CD4-positive, alpha-beta T cell treated with Interferon alpha-2 for 1 hour (primary cell): ENCODE measurements around the gene CMSS1.

ENCODE experiments used
- DNase-seq, 2 donors: peaks; one replicate each; pipeline ENCODE4 v3.0.0-alpha.2; 2020 to 2022

Gene CMSS1

DNA sequence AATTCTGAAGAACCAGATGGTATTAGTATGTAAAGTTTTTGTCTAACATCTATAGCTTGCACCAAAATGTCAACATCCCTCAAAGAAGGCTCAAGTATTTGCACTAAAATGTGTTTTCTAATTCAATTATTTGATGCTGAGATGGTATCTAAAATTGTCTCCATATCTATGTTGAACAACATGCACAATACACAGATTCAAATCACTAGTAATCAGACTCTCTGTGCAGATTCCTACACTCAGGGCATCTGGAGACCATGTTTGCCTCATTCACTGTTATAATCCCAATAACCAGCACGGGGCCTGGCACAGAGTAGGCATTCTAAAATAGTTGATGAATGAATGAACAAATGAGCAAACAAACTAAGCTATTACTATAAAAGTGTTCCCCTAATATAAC lies 294.1 kb downstream of the CMSS1 start:
- DNase-seq: no peak

DNA sequence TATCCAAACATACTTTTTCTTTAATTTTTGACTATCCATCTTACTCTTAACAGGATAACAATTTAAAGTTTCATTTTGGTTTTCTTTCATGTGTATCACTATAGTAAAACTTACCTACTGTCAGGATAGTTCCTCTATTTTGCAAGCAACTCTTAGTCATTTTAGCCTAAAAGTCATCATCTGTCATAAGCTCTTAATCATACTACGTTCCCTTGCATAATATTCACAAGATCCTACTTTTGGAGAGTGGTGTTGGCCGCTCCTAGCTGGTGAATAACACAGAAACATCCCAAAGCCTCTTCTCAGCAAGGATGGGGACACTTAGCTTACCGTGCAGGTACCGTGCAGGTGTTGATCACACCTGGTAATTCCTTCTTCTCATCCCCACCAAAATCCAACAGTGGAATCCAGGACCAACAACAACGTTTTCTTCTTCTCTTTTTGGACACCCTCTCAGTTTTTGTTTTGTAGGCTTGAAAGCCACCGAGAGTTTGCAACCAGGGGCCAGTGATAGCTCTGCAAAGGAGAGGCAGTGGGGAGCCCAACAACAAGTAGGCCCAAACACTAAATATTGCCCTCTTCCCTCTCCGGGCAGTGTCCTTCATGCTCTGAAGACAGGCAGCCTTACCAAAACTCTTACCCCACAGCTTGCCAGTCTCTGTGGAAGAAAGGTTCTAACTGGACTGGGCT lies 296.2 kb downstream of the CMSS1 start:
- DNase-seq: no peak

DNA sequence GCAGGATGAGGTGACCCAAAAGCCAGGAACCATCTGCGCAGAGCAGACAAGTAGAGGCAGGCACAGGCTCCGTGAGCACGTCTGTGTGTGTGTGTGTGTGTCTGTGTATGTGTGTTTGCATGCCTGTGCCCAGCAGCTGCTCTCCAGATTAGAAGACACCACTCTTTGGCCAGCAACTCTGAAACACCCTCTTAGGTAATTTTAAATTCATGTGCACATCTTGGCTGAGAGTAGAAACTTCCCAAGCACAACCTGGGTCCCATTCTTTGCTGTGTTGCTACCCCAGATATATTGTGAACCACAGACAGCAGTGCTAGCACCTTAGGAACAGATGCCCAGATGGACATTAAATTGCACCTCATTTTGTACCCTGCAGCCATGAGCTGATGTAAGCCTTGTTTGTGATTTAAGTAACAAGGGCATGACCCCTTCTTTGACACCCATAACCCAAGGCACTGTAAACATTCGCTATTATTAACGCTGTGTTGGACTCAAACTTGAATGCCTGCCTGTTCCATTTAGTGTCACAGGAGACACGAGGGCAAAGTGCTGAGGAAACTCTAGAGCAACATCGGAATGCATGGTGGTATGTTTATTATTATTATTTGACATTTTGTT lies 296.9 kb downstream of the CMSS1 start, which contains the start of gene FILIP1L:
FILIP1L (minus strand) TSS at position 89 of the 618 bp plus-strand sequence.
- DNase-seq: no peak

DNA sequence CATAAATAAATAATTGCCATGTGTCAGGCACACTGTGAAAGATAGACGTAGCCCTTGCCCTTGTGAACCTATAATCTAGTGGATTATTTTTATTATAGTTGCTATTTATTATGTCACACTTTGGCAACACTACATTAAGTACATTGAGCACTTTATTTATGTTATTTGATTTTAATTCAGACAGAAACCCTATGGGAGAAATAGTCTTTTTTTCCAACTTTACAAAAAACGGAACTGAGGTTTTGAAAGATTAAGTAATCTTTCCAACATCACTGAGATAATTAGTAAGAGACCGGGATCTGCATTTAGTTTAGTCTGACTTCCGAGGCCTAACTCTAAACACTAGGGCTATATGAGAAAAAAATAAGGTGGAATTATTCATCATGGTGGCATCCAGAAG lies 299.4 kb downstream of the CMSS1 start:
- DNase-seq: no peak

DNA sequence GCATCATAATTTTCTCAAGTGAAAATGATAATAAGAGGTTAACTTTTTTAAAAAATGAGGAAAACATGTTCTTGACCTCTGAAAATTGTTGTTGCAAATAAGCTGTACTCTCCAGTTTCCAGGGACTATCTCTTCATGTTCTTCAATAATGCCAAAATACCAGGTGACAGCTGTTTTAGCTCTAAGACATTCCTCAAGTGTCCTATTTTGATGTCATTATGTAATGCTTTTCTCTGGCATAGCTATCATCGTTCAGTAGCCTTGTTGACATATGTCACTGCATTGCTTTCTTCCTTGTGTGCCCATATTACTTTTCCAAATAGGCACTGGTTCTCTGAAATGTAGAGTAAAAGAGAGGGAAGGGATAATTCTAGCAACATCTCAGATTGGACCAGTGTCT lies 302.4 kb downstream of the CMSS1 start:
- DNase-seq: no peak

DNA sequence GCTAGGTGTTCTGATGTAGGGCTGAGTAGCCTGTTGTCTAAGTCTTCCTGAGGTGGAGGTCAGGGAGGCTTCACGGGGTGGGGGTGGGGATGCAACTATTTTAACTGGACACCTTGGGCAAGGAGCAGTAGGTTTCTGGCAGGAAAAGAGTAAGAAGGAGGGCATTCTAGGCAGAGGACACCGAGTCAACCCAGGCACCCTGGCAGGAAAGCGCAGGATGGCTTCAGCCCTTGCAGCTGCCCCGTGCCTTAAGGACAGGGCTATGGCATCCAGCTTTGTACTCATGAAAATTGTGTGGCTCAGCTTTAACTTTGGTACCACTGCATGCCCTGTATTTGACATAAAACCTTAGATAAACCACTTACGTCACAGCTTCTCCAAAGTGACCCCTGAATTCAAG lies 303.0 kb downstream of the CMSS1 start:
- no peak for DNase-seq

DNA sequence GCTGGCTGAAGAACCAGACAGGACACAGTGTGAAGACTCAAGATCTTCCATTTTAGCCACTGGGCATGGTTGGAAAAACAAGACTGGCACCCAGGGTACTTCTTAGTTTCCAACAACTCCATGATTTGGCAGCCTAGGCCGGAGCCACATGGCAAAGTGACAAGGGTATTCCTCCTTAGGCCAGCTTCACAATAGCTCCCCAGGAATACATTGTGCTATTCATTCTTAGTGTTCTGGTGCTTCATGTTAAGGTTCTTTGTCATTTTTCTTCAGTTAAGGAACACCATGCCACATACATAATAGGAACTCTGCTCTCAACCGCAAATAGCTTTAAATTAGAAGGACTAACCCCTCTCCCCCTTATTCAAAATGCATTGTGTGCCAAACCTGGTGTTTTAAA lies 304.7 kb downstream of the CMSS1 start:
- no peak for DNase-seq

DNA sequence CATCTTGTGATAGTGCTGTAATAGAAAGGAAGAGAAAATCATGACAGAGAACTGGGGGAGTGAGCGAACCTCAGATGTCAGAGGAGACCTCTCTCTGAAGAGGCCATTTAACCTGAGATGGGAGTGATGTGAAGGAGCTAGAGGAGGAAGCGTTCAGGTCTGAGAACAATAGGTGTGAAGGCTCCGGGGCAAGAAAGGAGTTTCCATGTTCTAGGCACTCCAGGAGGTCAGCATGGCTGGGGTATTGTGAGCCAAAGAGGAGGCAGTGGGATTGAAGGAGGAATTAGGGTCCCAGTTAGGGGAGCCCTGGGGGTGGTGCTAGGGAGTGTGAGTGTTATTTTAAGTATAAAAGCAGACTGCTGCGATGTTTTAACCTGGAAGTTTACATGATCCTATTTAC lies 305.4 kb downstream of the CMSS1 start:
- no peak for DNase-seq

DNA sequence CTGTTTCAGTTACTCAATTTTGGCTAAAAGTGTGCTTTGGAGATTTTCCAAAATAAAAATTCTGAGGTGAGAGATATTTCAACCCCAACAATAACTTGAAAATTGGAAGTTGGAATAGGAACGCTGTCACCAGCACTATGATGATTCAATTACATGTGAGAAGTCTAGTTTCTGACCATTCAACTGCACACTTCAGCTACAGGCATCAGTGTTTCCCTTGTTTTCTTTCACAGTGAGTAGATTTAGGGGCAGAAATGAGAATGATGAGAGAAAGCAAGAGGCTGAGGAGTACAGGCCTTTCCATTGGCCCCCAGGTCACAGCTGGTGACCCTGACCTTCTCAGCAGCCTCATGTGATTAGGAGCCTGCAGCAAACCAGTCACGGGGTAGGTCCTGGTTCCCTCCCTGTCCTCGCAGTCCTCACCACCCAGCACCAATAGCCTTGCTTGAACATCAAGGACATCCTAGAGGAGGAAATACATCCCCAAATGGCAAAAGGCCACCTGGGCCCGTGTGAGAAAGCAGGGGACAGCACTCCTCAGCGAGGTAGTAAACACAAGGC lies 306.6 kb downstream of the CMSS1 start:
- no peak for DNase-seq

DNA sequence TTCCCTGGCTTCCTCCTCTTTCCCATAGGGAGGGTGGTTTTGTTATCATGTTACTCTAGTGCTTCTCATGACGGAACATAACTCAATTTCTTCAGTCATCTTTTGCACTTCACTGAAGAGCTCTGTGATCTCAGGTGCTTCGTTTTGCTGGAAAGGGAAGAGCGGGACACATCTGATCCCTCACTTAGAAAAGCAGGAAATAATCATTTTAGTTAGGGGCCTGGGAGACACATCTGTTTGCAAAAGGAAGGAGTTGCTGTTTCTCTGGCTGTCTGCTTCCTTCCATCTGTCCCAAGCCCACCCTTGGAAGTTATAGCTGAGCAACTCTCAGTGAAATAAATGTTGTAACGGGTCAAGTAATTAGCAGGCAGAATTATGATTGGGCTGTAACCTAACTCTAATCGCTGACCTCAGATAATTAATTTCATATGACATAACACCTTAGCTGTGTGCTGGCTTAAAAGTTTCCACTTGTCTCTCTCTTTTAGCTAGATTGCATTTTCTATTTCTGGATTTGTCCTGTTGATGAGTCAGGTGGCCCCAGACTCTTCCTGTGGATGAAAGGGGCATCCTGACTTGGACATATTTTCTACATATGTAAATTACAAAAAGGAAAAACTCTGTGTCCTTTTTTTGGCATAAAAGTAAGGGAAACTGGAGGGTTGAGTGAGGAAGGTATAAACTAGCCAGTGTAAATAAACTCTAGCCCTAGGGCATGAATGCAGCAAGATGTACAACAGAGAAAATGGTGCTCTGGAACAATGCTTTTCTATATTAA lies 307.7 kb downstream of the CMSS1 start:
- no peak for DNase-seq

DNA sequence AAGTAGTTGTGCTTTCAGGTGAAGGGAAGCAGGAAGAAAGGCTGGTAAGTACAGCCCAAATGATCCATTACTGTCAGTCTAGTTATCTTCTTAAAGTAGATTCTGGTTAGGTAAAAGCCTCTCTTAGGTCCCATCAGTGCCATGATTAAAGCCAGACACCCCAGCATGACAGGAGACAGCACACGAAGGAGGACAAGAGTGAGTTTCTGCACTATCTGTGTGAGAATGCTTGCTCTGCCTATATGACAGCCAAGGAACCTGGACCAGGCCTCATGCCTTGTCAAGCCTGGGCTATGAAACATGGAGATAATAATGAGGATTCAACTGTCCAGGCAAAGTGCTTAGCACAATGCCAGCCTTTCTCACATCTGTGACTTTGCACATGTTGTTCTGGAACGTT lies 310.1 kb downstream of the CMSS1 start:
- DNase-seq: no peak

DNA sequence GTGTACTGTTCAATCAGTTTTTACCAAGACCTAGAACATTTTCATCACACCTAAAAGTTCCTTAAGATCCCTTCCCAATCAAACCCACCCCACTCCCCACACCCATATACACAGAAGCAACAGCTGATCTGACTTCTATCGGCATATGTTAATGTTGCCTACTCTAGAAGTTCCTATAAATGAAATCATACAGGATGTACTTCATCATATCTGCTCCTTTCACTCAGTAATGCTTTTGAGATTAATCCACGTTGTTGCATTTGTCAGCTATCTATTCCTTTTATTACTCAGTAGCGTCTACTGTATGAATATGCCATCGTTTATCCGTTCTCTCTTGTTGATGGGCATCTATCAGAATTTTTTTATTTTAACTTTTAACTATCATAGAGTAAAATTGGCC lies 310.9 kb downstream of the CMSS1 start:
- DNase-seq: no peak

DNA sequence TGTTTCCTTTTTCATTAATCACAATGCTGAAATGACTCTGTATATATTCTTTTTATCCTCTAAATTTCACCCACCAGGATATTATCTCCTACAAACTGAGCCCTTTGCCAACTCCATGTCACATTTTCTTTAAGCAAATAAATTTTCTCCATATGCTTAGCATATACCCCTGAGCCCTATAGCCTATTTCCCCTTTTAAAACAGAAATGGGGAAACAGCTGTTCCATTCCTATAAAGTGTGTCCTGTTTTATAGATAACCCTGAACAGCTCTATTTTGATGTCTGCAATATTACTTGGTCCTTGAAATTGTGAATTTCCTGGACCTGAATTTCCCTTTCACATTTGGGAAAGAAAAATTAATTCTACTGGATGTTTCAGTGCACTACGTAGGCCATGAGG lies 312.3 kb downstream of the CMSS1 start:
- DNase-seq: no peak

DNA sequence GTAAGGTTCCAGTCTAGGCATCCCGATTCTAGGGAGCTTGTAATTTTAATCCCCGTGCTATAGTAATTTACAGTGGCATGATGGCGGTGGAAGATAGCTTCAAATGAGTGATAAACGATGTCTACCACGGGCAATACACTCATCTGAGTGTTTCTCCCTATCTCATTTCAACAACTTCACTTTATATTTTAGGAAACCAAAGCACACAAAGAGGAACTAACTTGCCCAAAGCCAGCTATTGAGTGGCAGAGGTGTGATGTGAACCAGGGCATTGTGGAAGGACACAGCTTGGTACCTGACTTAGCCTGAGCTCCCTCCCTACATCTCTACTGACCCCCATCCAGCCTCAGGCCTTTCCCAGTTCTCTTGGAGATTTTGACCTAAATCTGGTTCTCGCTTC lies 313.6 kb downstream of the CMSS1 start:
- no peak for DNase-seq

DNA sequence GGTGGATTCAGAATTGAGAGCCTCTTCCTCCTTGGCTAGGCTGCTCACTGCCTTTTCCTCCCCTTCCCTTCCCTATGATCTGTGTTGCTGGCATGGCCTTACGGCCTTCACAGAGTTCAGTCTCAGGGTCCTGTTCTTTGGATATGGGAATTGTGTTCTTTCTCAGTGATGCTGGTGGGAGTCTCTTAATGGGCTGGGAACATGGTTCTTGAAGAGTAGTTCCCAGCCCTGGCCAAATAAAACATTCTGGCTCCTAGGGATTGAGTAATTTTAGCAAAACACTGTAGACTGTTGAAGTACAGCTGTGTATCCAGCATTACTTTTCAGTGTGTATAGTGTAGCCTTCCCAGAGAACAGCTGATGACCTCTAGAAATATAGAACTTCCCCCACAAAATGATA lies 319.3 kb downstream of the CMSS1 start:
- DNase-seq: no peak

DNA sequence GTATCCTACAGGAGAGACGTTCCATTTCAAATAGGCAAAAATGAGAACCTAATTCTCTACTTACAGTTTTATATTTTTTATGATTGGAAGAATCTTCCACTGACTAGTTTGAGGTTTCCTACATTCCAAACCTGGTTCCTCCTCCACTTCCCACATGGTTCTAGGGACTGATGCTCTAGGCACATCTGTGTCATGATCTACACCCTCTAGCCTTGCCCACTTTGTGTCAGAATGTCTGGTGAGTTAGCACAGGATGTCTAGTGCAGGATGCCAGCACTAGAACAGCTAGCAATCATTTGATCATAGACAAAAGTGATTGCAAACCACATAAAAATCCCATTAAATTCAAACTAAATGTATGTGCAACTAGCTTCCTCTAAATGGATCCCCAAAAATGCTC lies 323.3 kb downstream of the CMSS1 start:
- no peak for DNase-seq

DNA sequence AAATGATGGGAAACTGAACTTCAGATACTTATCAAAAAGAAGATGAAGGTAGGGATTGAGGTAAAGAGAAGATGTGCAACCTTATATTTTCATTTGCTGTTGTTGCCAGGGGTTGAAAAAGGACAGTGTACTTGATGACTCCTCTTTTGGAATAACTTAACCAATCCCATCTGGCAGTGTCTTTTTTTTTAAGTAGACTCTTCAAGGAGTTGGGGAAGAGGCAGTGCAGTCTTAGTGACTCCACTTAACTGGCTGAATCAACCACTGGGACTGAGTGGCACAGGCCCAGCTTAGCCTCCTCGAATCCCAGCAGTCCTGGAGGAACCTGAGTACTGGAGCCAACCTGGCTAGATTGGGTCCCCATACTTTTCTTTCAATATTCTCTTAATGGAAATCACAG lies 323.9 kb downstream of the CMSS1 start:
- DNase-seq: no peak

DNA sequence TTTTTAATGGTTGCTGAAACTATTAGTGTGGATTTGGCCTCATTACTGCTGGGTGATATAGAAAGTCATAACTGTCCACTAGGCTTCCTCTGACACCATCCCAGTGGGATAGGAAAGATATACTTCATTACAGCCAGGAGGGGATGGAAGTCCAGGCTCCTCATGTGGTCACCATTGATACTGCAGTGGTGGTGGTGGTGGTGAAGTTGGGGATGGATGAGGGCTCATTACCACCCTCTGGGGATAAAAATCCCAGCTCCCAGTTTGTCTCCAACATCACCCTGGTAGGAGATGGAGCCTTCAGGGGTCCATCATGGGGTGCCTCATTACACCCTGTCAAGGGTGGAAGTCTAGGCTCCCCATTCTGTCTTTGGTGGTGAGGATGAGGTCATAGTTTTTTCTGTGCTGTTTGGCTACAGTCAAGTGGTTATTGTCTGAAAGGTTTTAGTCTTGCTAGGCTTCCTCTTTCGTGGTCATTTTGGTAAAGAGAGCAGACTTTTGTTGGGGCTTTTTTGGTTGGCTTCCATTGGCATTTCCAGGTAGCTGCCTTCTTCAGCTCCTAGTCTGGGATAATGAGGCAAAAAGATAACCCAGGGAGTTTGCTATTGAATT lies 326.7 kb downstream of the CMSS1 start:
- DNase-seq: no peak

DNA sequence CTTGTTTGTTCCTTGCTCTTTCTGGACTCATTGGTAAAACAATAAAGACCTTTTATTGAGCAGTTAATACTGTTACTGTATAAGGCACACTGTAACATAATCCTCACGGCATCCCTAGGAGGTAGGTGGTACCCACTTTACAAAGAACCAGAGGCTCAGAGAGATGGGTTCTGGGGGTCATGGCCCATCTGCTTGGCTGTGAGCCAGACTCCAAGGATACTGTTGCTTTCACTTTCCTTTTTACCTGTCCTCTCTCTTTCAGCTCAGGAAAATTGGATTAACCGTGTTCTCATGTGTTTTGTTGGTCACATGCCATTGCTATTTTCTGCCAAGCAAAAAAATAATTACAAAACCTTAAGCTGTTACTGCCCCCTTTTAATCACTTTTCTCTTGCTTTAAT lies 331.5 kb downstream of the CMSS1 start:
- DNase-seq: no peak

DNA sequence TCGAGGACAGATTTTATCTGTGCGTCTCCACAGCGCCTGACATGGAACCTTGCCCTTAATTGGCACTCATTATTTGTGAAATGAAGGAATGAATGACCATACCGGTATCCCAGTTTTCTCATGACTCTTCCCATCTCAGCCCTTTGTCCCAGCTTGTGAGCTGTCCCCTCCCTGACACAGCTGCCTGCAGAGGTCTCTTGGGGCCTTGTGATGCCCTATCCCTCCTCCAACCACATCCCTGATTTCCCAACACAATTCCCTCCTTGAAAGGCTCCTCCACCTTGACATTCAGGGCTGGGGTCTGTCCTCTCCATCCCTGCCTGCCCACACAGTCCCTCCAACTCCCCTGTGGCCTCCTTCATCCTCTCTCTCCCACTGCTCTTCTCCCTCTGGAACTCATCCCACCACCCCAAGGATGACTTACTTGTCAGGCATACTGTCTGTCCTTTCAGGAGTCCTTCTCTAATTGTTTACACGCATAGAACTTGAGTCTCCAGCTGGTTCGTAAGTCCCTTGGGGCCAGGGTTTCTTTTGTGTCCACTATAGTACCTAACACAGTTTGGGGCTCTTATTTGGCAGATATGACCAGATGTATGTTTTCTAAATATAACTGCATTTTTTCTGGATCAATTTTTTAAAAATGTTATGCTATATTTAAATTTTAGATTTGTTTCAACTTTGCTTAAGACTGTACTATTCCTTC lies 332.2 kb downstream of the CMSS1 start:
- no peak for DNase-seq

DNA sequence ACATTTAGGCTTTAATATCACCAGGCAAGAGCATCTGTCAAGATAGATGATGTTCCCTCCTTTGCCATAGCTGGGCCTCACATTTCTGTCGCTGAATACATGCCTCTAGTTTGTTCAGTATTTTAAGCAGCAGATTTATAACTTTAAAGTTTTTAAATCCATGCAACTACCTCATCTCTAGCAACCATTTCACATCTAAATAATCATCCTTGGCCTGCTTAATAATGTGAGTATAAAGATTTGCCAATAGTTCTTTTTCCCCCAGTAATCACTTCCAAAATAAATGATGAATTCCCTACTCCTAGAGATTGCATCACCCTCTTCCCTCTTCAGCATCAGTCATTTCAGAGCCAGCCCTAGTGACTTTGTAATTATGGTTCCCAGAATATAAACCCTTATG lies 332.8 kb downstream of the CMSS1 start:
- no peak for DNase-seq

DNA sequence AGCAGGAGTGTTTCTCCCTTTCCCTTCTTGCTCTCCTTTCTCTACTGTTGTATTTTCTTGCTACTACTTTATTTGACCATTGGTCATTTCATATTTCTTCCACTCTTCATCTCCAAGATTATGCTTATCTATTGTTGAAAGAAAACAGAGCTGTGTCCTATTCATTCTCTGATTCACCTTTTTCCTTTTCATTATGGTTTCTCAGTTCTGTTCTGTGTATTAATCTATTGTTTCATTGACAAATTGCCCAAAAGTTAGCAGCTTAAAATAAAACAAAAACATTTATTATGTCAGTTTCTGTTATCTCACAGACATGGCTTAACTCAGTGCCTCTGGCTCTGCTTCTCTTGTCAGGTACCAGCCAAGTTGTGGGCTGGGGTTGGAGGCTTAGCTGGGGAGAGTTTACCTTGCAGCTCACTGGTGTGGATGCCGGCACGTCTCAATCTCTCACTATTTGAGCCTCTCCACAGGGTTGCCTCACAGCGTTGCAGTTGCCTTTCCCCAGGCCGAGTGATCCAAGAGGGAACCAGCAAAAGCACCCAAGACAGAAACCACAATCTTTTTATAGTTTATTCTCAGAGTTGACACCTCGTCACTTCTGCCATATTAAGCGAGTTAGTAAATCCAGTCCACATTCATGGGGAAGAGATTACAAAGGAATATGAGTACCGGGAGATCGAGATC lies 333.5 kb downstream of the CMSS1 start:
- DNase-seq: no peak
